OCI-M2 (cell line): ENCODE measurements around the gene GARIN6.
"Not testable (repeated sequence)": the region's sequence is repeated elsewhere in the genome, so short reads cannot be mapped to it uniquely, and the experiment has no call there.

Experiments used
- DNase-seq: peaks from one replicate; lab custom pipeline; 2025; ENCODE audit not compliant: unreplicated experiment; lab: John Stamatoyannopoulos, UW

Gene GARIN6

GRCh38 chr12:99647453-99647852, at the start of gene GARIN6:
GARIN6 (plus strand) TSS chr12:99647753; CDS start chr12:99648175, 422 bp downstream.
- DNase-seq, result no peak

GRCh38 chr12:99598785-99599184, 48.8 kb upstream of the GARIN6 start:
- DNase-seq, result no peak

GRCh38 chr12:99600388-99600787, 47.2 kb upstream of the GARIN6 start:
- no peak for DNase-seq

- DNase-seq, result no peak
These were observed 37.9 kb upstream of the GARIN6 start for GRCh38 chr12:99609455-99610181.

GRCh38 chr12:99611117-99611516, 36.4 kb upstream of the GARIN6 start:
- no peak for DNase-seq

- no peak for DNase-seq
These were observed 36.0 kb upstream of the GARIN6 start for GRCh38 chr12:99611599-99611998.

- DNase-seq, result no peak
These were observed 28.9 kb upstream of the GARIN6 start for GRCh38 chr12:99618657-99619056.

GRCh38 chr12:99619389-99620158, 28.0 kb upstream of the GARIN6 start:
- DNase-seq, result no peak

GRCh38 chr12:99620159-99620479, 27.4 kb upstream of the GARIN6 start:
- no peak for DNase-seq

- DNase-seq, result not testable (repeated sequence)
These were observed 23.0 kb upstream of the GARIN6 start for GRCh38 chr12:99624591-99624990.

GRCh38 chr12:99627459-99627858, 20.1 kb upstream of the GARIN6 start:
- no peak for DNase-seq

GRCh38 chr12:99644629-99645028, 2.9 kb upstream of the GARIN6 start:
- DNase-seq, result no peak

- no peak for DNase-seq
These were observed 630 bp downstream of the GARIN6 start for GRCh38 chr12:99648183-99648582.

- DNase-seq, result no peak
These were observed 2.0 kb downstream of the GARIN6 start for GRCh38 chr12:99649551-99649950.

GRCh38 chr12:99658671-99659349, 11.3 kb downstream of the GARIN6 start:
- no peak for DNase-seq

GRCh38 chr12:99670635-99671034, 23.1 kb downstream of the GARIN6 start:
- no peak for DNase-seq

- no peak for DNase-seq
These were observed 32.7 kb downstream of the GARIN6 start for GRCh38 chr12:99680276-99680675.

- DNase-seq, result no peak
These were observed 38.6 kb downstream of the GARIN6 start for GRCh38 chr12:99686142-99686541.

GRCh38 chr12:99695050-99695449, 47.5 kb downstream of the GARIN6 start:
- DNase-seq, result no peak
